ENCODE measurements around the gene ENG.

The ENG gene

DNA sequence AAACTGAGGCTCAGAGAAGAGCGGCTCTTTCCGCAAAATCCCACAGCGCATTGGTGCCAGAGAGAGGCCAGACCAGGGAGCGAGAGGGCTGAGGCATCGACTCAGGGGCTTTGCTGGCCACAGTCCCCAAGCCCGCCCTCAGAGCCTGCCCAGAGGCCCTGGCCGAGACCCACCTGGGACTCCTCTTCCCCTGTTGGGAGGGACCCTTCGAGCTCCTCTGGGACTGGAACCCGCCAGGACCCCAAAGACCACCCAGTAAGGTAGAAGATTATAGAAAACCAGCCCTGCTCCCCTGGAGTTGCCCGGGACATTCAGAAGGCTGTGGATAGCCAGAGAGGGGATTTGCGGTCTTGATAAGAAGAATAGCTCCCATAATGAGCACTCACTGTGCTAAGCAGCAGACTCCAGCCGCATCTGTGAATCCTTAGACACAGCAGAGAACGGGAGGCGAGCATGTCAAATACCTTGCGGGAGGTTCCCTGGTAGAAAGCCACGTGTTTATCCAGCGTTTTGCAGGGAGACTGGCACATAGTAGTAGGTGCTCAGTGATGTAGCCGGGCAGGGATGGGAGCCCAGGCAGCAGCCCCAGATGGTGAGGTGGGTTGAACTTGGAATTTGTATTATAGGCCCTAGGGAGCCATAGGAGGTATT lies 23.7 kb upstream of the ENG start:
- no peak overlapping the region for H3K27ac ChIP-seq (ENCODE audit: insufficient read depth, low read depth, low read length, poor library complexity, severe bottlenecking)
- 55 to 61% methylated on average over 18 of the region's 18 CpGs for WGBS, 2 experiments
- H3K9me3 ChIP-seq (ENCODE audit: control insufficient read depth, low read length), result no peaks in the 10 kb centered on the region
- H3K4me3 ChIP-seq (ENCODE audit: insufficient read depth, low read depth, low read length), result peak overlapping the region; percentile 36
- peaks cover 30% of the 10 kb centered on the region for H3K4me1 ChIP-seq (ENCODE audit: control insufficient read depth, insufficient read depth, low read length)
- no peaks in the 10 kb centered on the region for H3K27me3 ChIP-seq (ENCODE audit: control insufficient read depth, insufficient read depth, low read length, poor library complexity, severe bottlenecking)
- no peaks in the 10 kb centered on the region for H3K36me3 ChIP-seq (ENCODE audit: control insufficient read depth, insufficient read depth, low read length)

DNA sequence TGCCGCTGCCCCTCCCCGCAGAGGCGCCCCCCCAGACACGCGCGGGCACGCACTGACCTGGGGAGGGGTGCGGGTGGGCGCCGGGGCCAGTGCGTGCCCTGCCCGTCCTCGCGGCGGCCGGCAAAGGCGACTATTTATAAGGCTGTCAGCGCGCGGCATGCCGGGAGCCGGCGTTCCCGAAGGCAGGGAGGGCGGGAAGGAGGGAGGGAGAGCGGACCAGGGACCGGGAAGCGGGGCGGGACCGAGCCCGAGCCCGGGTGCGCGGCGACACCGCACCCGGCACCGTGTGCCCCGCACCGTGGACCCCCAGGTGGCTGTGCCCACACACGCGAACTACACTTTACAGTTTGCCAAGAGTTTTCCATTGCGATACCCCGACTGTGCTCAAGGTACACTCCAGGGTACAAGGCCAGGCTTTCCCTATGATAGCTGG lies 23.1 kb upstream of the ENG start, which contains the start of gene AK1:
AK1 (minus strand) TSS at position 110 of the 433 bp plus-strand sequence. CDS start 3,058 bp downstream, outside the sequence.
- H3K9me3 ChIP-seq (ENCODE audit: control insufficient read depth, low read length), result no peaks in the 10 kb centered on the region
- no peaks in the 10 kb centered on the region for H3K36me3 ChIP-seq (ENCODE audit: control insufficient read depth, insufficient read depth, low read length)
- H3K27me3 ChIP-seq (ENCODE audit: control insufficient read depth, insufficient read depth, low read length, poor library complexity, severe bottlenecking), result no peaks in the 10 kb centered on the region
- H3K4me1 ChIP-seq (ENCODE audit: control insufficient read depth, insufficient read depth, low read length), result peaks cover 30% of the 10 kb centered on the region
- H3K27ac ChIP-seq (ENCODE audit: insufficient read depth, low read depth, low read length, poor library complexity, severe bottlenecking), result no peak within 1 kb of the TSS
- 2% methylated on average over 44 of the region's 44 CpGs for WGBS, 2 experiments
- peak within 1 kb of the TSS; percentile 36 for H3K4me3 ChIP-seq (ENCODE audit: insufficient read depth, low read depth, low read length)

DNA sequence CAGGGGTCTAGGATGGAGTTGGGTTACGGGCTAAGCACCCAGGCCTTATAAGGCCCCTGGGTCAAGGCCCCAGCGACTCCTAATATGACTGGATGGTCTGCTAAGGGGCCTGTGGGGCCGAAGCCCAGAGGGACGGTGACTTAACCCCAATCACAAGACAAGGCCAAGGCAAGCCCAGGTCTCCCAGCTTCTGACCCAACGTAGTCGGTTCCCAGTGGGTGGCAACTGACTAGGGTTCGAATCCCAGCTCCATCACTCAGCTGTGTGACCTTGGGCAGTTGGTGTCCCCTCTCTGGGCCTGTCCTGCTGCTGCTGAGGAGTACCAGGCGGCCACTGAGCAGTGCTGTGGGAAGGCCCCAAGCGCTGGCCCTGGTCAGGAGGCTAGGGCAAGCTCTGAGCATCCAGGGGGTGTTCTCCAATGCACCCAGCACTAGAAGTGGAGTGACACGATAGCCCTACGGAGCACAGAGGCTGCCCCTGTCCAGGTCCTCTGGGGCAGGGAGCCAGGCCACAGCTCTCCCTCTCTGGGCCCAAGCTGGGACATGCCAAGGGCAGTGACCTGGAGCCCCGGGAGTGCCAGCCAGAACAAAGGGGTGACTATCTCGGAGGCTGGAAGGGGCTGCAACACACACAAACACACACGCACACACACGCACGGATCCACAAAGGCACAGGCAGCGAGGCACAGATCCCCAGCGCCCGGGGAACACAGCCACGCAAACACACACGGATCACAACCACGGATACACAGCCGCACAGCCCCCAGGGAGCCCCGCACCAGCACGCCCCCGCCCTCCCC lies 22.5 kb upstream of the ENG start:
- Histone ChIP-seq H3K4me1 (ENCODE audit: control insufficient read depth, insufficient read depth, low read length) (peaks cover 30% of the 10 kb centered on the region), H3K27me3 (ENCODE audit: control insufficient read depth, insufficient read depth, low read length, poor library complexity, severe bottlenecking) (no peaks in the 10 kb centered on the region), H3K4me3 (ENCODE audit: insufficient read depth, low read depth, low read length) (peak overlapping the region; percentile 36), H3K27ac (ENCODE audit: insufficient read depth, low read depth, low read length, poor library complexity, severe bottlenecking) (no peak overlapping the region), H3K36me3 (ENCODE audit: control insufficient read depth, insufficient read depth, low read length) (no peaks in the 10 kb centered on the region), H3K9me3 (ENCODE audit: control insufficient read depth, low read length) (no peaks in the 10 kb centered on the region)
- 42% methylated on average over 26 of the region's 26 CpGs for WGBS, 2 experiments

DNA sequence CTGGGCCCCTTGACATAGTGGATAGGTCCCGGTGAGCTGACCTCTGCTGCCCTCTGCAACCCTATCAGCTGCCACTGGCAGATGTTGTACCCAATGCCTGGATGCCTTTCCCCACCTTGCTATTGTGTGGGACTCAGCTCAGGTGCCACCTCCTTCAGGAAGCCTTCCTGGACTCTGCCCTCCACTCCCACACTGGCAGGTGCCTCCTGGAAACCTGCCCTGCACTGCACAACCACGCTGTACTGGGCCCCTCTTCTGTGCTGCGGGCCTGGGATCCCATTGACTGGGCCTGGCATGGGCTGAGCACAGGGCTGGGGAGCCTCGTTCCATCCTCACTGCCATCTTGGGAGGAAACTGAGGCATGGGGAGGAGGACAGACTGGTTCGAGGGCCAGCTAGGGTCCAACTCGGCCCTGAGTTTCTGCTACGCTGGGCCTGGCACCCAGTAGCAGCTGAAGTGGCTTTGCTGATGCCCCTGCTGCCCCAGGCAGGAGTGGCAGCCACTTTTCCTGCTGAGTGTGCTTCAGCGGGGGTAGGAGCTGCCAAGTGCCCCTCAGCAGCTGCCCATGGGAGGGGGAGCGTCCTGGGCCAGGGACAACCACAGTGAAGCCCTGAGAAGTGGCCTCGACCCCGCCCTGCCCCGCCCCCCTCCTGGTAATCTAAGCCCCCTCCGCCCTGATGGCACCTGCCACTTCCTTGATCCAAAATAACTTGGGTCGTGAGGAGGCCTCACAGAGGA lies 21.7 kb upstream of the ENG start:
- no peaks in the 10 kb centered on the region for H3K9me3 ChIP-seq (ENCODE audit: control insufficient read depth, low read length)
- H3K27me3 ChIP-seq (ENCODE audit: control insufficient read depth, insufficient read depth, low read length, poor library complexity, severe bottlenecking), result no peaks in the 10 kb centered on the region
- H3K36me3 ChIP-seq (ENCODE audit: control insufficient read depth, insufficient read depth, low read length), result no peaks in the 10 kb centered on the region
- whole genome bisulfite sequencing, 2 experiments, result 89 to 91% methylated on average over 14 of the region's 14 CpGs
- H3K4me1 ChIP-seq (ENCODE audit: control insufficient read depth, insufficient read depth, low read length), result peaks cover 30% of the 10 kb centered on the region
- H3K27ac ChIP-seq (ENCODE audit: insufficient read depth, low read depth, low read length, poor library complexity, severe bottlenecking), result no peak overlapping the region
- H3K4me3 ChIP-seq (ENCODE audit: insufficient read depth, low read depth, low read length), result no peak overlapping the region

DNA sequence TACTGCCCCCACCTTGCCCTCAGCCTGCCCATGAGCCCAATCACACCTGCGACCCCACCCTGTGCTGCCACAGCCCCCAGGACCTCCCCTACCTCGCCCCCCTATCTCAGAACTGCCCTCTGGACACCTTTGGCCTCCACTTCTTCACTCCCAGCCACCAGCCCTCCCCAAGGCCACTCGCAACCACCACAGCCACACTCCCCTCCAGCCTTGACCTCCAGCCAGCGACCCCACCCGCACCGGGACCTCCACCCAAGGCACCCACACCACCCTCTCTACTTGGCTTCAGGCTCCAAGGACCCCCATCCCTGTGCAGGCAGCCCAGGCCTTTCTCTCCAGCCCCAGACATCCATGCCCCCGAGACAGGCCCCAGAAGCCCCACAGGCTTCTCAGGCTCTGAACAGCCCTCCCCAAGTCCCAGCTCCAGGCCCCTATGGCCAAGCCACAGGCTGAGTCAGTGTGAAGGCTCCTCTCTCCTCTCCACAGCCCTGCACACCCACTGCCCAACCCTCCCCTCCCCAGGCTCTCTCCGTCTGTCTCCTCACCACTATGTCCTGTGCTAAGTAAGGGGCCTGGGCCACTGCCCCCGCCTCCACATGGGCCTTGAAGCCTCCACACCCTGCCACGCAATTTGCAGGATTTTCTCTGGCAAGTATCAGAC lies 21.0 kb upstream of the ENG start:
- H3K4me3 ChIP-seq (ENCODE audit: insufficient read depth, low read depth, low read length), result no peak overlapping the region
- H3K4me1 ChIP-seq (ENCODE audit: control insufficient read depth, insufficient read depth, low read length), result peaks cover 30% of the 10 kb centered on the region
- WGBS, 2 experiments, result 90 to 91% methylated on average over 10 of the region's 10 CpGs

DNA sequence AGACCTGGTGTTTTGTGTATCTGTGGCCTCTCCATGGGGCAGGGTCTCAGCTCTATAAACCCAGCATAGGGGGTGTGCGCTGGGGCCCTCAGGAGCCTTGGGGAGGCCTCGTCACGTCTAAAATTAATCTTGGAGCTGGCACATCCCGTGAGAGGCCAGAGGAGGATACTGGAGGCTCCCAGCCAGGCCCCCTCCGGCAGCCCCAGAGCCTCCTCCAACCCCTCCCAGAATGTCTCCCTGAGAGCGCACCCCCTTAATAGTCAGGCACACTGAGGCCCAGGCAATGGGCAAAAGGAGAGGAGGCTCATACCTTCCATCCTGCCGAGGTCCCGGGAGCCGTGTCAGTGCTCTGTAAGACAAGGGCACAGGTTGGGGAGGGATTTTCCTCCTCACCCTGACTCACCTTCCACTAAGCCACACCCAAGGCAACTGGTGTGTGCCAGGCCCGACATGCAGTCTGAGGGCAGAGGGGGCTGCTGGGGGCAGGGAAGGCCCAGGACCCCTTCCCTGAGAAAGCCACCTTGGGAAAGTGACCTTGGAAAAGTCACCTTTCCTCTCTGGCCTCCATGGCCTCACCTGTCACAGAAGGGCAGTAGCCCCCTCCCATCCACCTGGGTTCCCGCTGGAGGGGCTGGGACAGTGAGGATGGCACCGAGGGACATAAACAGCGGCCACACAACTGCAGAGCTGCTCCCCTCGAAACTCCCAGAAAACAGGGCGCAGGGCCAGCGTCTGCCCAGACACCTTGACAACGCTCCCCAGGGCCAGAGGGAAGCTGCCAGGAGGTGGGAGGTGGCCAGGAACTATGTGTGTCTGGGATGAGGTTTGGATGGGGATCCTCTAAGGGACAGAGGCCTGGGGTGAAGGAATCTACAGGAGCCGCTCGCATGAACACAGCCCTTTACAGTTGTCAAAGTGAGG lies 20.1 kb upstream of the ENG start:
- Histone ChIP-seq H3K27ac (ENCODE audit: insufficient read depth, low read depth, low read length, poor library complexity, severe bottlenecking) (no peak overlapping the region), H3K36me3 (ENCODE audit: control insufficient read depth, insufficient read depth, low read length) (no peaks in the 10 kb centered on the region), H3K4me3 (ENCODE audit: insufficient read depth, low read depth, low read length) (no peak overlapping the region), H3K27me3 (ENCODE audit: control insufficient read depth, insufficient read depth, low read length, poor library complexity, severe bottlenecking) (no peaks in the 10 kb centered on the region), H3K9me3 (ENCODE audit: control insufficient read depth, low read length) (no peaks in the 10 kb centered on the region), H3K4me1 (ENCODE audit: control insufficient read depth, insufficient read depth, low read length) (peaks cover 30% of the 10 kb centered on the region)
- 92 to 93% methylated on average over 19 of the region's 19 CpGs for WGBS, 2 experiments

More for the DNA sequence above, 21.0 kb upstream of the ENG start:
- Histone ChIP-seq H3K27me3 (ENCODE audit: control insufficient read depth, insufficient read depth, low read length, poor library complexity, severe bottlenecking) (no peaks in the 10 kb centered on the region), H3K9me3 (ENCODE audit: control insufficient read depth, low read length) (no peaks in the 10 kb centered on the region), H3K36me3 (ENCODE audit: control insufficient read depth, insufficient read depth, low read length) (no peaks in the 10 kb centered on the region), H3K27ac (ENCODE audit: insufficient read depth, low read depth, low read length, poor library complexity, severe bottlenecking) (no peak overlapping the region)

DNA sequence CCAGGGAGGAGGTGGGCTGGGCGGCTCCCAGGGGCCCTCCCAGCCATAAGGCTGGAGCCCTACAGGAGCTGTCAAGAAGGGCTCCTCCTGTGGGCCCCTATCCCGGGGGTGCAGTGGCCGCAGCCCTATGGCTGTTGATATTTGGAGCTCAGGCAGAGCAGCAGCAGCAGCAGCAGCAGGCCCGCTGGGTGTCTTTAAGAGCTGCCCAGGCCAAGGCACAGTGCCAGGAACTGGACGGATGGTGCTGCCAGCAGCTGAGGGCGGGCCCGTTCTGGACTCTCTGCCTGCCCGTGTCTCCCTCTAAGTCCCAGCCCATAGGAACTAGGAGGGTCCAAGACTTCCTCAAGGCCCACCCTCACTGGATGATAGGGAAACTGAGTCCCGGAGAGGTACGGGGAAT lies 19.4 kb upstream of the ENG start:
- H3K4me3 ChIP-seq (ENCODE audit: insufficient read depth, low read depth, low read length), result no peak overlapping the region
- H3K4me1 ChIP-seq (ENCODE audit: control insufficient read depth, insufficient read depth, low read length), result peaks cover 30% of the 10 kb centered on the region
- no peaks in the 10 kb centered on the region for H3K9me3 ChIP-seq (ENCODE audit: control insufficient read depth, low read length)
- no peaks in the 10 kb centered on the region for H3K27me3 ChIP-seq (ENCODE audit: control insufficient read depth, insufficient read depth, low read length, poor library complexity, severe bottlenecking)
- peak overlapping the region; percentile 6 for H3K27ac ChIP-seq (ENCODE audit: insufficient read depth, low read depth, low read length, poor library complexity, severe bottlenecking)
- H3K36me3 ChIP-seq (ENCODE audit: control insufficient read depth, insufficient read depth, low read length), result no peaks in the 10 kb centered on the region
- WGBS, 2 experiments, result 93 to 95% methylated on average over 10 of the region's 10 CpGs

DNA sequence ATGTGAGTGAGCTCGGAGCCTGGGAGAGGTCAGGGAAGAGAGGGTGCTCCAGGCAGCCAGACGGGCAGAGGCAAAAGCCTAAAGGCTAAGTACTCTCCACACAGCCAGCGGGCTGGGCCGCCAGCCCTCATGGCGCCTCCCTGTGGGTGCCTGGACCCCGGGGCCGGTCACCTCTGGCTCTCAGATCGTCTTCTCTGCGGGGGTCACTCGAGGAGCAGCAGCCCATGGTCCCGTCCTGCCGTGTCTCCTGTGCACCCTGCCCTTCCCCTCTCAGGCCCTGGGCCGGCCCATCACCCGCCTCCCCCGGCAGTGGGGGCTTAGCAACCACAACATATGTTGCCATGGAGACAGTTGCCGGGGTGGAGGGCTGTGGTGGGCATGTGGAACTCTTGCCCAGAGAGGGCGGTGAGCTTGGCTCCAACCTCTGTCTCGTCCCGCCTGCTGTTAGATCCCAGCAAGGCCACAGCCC lies 18.8 kb upstream of the ENG start:
- H3K36me3 ChIP-seq (ENCODE audit: control insufficient read depth, insufficient read depth, low read length), result no peaks in the 10 kb centered on the region
- peaks cover 29% of the 10 kb centered on the region for H3K4me1 ChIP-seq (ENCODE audit: control insufficient read depth, insufficient read depth, low read length)
- H3K4me3 ChIP-seq (ENCODE audit: insufficient read depth, low read depth, low read length), result no peak overlapping the region
- peak overlapping the region; percentile 6 for H3K27ac ChIP-seq (ENCODE audit: insufficient read depth, low read depth, low read length, poor library complexity, severe bottlenecking)
- no peaks in the 10 kb centered on the region for H3K9me3 ChIP-seq (ENCODE audit: control insufficient read depth, low read length)
- H3K27me3 ChIP-seq (ENCODE audit: control insufficient read depth, insufficient read depth, low read length, poor library complexity, severe bottlenecking), result no peaks in the 10 kb centered on the region
- WGBS, 2 experiments, result 72 to 80% methylated on average over 19 of the region's 19 CpGs

Data from ectodermal cell (in vitro differentiated cells).